ENCODE results near the gene YDJC. TPM values are rescaled to one million over a fixed set of nuclear protein-coding genes. Genes with fewer than 3 reads are reported as not detected.

YDJC gene
- total and polyA plus RNA-seq, 2 of the 8 experiments (the other 6 are each of a cell fraction or from before 2014, with no cell fraction given) = 36.7 to 45.2 TPM

- Histone ChIP-seq H3K56ac (replicated peaks; ENCODE audit: insufficient read length, low read depth, low read length) (no peak overlapping the region), H2BK120ac (replicated peaks; ENCODE audit: low read depth, low read length) (no peak overlapping the region), H3K79me2 (ENCODE audit: control insufficient read depth in 1 of 2, insufficient read depth in 2 of 2, low read length in 2 of 2) (peaks cover 0 to 3% of the 10 kb centered on the region in 2 experiments; a peak in 1 of 4 replicates), H3K27me3 (replicated peaks in 1 of 4; ENCODE audit: control insufficient read depth in 3 of 4, extremely low read depth in 1 of 4, insufficient read depth in 3 of 4, low read length in 3 of 4) (no peaks in the 10 kb centered on the region), H3K23me2 (ENCODE audit: low read depth, low read length) (no peaks in the 10 kb centered on the region), H4K91ac (replicated peaks; ENCODE audit: insufficient read length, low read length) (no peak overlapping the region), H2AK5ac (ENCODE audit: low read depth, low read length) (no peak overlapping the region), H4K8ac (ENCODE audit: extremely low read depth, insufficient read depth, low read length) (no peak overlapping the region), H3K9ac (replicated peaks in 1 of 4; ENCODE audit: extremely low read depth in 1 of 4, low read depth in 3 of 4, low read length in 3 of 4) (no peak overlapping the region), H4K5ac (ENCODE audit: insufficient read length, low read depth, low read length) (no peak overlapping the region), H3K4ac (replicated peaks; ENCODE audit: insufficient read length, low read depth, low read length) (no peak overlapping the region), H3K23ac (ENCODE audit: insufficient read length) (no peak overlapping the region), H3K27ac (ENCODE audit: low read depth, low read length) (no peak overlapping the region), H2BK12ac (ENCODE audit: low read depth, low read length) (no peak overlapping the region), H3K4me1 (replicated peaks in 1 of 4; ENCODE audit: control insufficient read depth in 3 of 4, insufficient read depth in 4 of 4, low read length in 3 of 4) (no peaks in the 10 kb centered on the region), H2BK15ac (ENCODE audit: low read length) (no peak overlapping the region), H3K4me2 (ENCODE audit: insufficient read depth in 1 of 2, low read depth in 2 of 2, low read length in 2 of 2) (no peak overlapping the region), H3K18ac (ENCODE audit: extremely low read depth, low read length) (no peak overlapping the region), H2BK20ac (ENCODE audit: low read length) (no peak overlapping the region), H3K9me3 (ENCODE audit: insufficient read depth in 2 of 2, low read depth in 1 of 2, low read length in 1 of 2) (peaks cover 0 to 4% of the 10 kb centered on the region in 2 experiments; a peak in 1 of 4 replicates), H3K79me1 (ENCODE audit: low read depth, low read length) (no peaks in the 10 kb centered on the region), H4K20me1 (replicated peaks in 1 of 2; ENCODE audit: control insufficient read depth in 1 of 2, insufficient read depth in 2 of 2, low read length in 2 of 2) (no peaks in the 10 kb centered on the region), H3K4me3 (ENCODE audit: extremely low read depth in 1 of 4, insufficient read depth in 2 of 4, low read depth in 3 of 4, low read length in 4 of 4) (no peak overlapping the region), H2AFZ (ENCODE audit: low read length) (no peak overlapping the region), H3K14ac (ENCODE audit: insufficient read length) (no peak overlapping the region), H2BK5ac (ENCODE audit: low read depth, low read length) (no peak overlapping the region), H3K36me3 (ENCODE audit: control insufficient read depth in 2 of 4, insufficient read depth in 4 of 4, low read length in 3 of 4) (peaks cover 11 to 21% (median 17%) of the 10 kb centered on the region in 4 experiments; a peak in 6 of 8 replicates)
- FAIRE-seq = no peak
- ChIA-PET CTCF (ENCODE audit: partially characterized antibody) (interaction anchor here (0.6 to 0.9 kb wide), 3 partner anchors 43 to 72 kb away, joined by 3 read pairs; no protein-coding TSS in a partner anchor), POLR2A (ENCODE audit: partially characterized antibody) (interaction anchor here (0.7 to 1.7 kb wide), 2 partner anchors 9 to 27 kb away, joined by 3 to 4 read pairs; no protein-coding TSS in a partner anchor)
- 89% methylated on average over 6 of the region's 6 CpGs; no CpG with 5 or more reads in 1 of the 2 experiments for WGBS, 2 experiments (ENCODE audit: extremely low coverage in 1 of 2, insufficient coverage in 1 of 2, insufficient read length in 1 of 2, insufficient replicate concordance in 2 of 2, low coverage in 1 of 2, low lambda C conversion rate in 2 of 2, missing lambda C conversion rate in 1 of 2)
- TF ChIP-seq RAD21 (IDR thresholded peaks at IDR 0.05 in 1 of 2, conservative IDR thresholded peaks at IDR 0.05 in 1 of 2; ENCODE audit: low read depth in 2 of 2, low read length in 2 of 2) (peak in 1 of 2 experiments; percentile 20; a peak in 1 of 4 replicates), SAP30 (IDR thresholded peaks at IDR 0.05; ENCODE audit: insufficient read depth, insufficient replicate concordance, low read length) (no peak)
- DNase-seq (ENCODE audit: low read depth in 1 of 2, low spot score in 2 of 2) = no peak
These were observed 42.3 kb upstream of the YDJC start for GRCh38 chr22:21672107-21672629.

Data from H1 (cell line).